Measurements from ENCODE around the gene LZTR1. TPM values are rescaled to one million over a fixed set of nuclear protein-coding genes. Genes with fewer than 3 reads are reported as not detected.
"Not testable (repeated sequence)": the region's sequence is repeated elsewhere in the genome, so short reads cannot be mapped to it uniquely, and the experiment has no call there.

The LZTR1 gene
- total RNA-seq, 4 donors from 2014 or later, result 42.4 to 76.3 (median 57.2) TPM

DNA sequence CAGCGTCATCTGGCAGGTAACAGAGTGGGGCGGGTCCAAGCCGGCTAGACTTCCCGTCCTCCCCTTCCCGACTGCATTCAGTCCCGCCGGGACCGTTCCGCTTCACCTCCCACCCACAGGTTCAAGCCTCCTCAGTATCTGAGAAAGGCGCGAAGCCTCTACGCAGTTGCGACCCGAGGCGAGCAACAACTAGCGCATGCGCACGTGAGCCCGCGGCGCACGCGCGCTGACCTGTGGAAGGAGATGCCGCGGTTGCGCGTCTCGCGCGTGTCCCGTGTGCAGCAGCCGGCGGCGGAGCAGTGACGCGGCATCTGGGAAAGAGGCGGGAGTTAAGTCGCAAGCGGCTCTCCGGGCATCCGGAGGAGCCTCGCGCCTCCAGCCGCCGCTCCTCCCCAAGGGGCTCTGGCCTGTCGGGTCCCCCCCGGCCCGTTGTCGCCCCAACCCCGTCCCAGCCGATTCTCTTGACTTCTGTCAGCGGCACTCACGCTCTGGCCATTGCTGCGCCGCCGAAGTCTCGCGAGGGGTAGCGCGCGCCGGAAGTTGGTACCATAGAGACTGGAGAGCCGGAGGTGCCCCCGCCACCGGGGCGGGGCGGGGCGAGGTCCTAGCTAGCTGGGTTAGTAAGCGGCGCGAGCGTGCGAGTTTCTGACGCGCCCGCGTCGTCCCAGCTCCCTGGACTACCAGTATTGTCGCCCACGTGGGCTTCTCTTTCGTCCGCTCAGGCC is 19.7 kb downstream of the LZTR1 start, which contains the start of gene THAP7:
Gene THAP7, minus strand, starts transcription at position 518 of the 725 bp plus-strand sequence. Its CDS starts 207 bp downstream, at position 311.
- Histone ChIP-seq H3K36me3 (peaks cover 4 to 38% (median 37%) of the 10 kb centered on the region in 4 donors), H3K4me3 (peak within 1 kb of the TSS; percentile 70 to 91 (median 78)), H3K4me1 (peaks cover 31 to 47% (median 37%) of the 10 kb centered on the region in 4 donors), H3K27me3 (no peaks in the 10 kb centered on the region), H3K27ac (replicated peaks in 1 of 4) (peak within 1 kb of the TSS; percentile 98 to 100 (median 99)), H3K9me3 (no peaks in the 10 kb centered on the region)
- intact Hi-C loops (cut with DNase I), result loop anchor here (5.0 kb wide), 1 partner anchor 84 kb away; the partner anchor contains the start of gene CRKL
- WGBS, result 0% methylated on average over 1 of the region's 83 CpGs
- DNase-seq (ENCODE audit: extremely low spot score), result peak; percentile 99
- TF ChIP-seq POLR2AphosphoS5 (IDR thresholded peaks at IDR 0.05) (peak; percentile 95 to 98), POLR2A (IDR thresholded peaks at IDR 0.05; ENCODE audit: low read depth) (peak; percentile 78), EP300 (IDR thresholded peaks at IDR 0.05) (no peak)
- TF ChIP-seq, protein P1, sequence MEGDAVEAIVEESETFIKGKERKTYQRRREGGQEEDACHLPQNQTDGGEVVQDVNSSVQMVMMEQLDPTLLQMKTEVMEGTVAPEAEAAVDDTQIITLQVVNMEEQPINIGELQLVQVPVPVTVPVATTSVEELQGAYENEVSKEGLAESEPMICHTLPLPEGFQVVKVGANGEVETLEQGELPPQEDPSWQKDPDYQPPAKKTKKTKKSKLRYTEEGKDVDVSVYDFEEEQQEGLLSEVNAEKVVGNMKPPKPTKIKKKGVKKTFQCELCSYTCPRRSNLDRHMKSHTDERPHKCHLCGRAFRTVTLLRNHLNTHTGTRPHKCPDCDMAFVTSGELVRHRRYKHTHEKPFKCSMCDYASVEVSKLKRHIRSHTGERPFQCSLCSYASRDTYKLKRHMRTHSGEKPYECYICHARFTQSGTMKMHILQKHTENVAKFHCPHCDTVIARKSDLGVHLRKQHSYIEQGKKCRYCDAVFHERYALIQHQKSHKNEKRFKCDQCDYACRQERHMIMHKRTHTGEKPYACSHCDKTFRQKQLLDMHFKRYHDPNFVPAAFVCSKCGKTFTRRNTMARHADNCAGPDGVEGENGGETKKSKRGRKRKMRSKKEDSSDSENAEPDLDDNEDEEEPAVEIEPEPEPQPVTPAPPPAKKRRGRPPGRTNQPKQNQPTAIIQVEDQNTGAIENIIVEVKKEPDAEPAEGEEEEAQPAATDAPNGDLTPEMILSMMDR (IDR thresholded peaks at IDR 0.05), result no peak

DNA sequence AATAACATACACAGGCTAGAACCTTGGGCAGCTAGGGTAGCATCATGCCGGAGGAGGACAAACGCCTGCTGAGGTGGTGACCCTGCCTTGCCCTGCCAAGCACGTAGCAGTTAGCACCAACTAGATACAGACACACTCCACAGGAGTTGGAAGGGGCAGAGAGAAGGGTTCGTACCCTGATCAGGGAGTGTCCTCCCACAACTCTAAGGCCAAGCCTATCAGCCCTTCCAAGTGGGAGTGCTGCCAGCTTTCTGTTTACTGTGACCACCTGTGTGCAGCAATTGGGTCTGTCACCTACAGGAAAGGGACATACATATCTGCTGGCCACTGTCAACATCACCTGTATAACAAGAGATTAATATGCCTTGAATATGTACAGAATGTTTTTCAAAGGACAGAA is 21.7 kb downstream of the LZTR1 start:
- TF ChIP-seq POLR2AphosphoS5 (IDR thresholded peaks at IDR 0.05), result no peak
- WGBS, result 77% methylated on average over 4 of the region's 4 CpGs
- Histone ChIP-seq H3K36me3 (peaks cover 4 to 19% (median 17%) of the 10 kb centered on the region in 4 donors), H3K9me3 (no peaks in the 10 kb centered on the region), H3K27me3 (no peaks in the 10 kb centered on the region), H3K27ac (replicated peaks in 1 of 4) (peak overlapping the region; percentile 98 to 100 (median 99)), H3K4me3 (no peak overlapping the region), H3K4me1 (peaks cover 31 to 45% (median 37%) of the 10 kb centered on the region in 4 donors)
- no peak for DNase-seq (ENCODE audit: extremely low spot score)
- intact Hi-C loops (cut with DNase I), result loop anchor here (5.0 kb wide), 1 partner anchor 86 kb away; the partner anchor contains the start of gene CRKL

DNA sequence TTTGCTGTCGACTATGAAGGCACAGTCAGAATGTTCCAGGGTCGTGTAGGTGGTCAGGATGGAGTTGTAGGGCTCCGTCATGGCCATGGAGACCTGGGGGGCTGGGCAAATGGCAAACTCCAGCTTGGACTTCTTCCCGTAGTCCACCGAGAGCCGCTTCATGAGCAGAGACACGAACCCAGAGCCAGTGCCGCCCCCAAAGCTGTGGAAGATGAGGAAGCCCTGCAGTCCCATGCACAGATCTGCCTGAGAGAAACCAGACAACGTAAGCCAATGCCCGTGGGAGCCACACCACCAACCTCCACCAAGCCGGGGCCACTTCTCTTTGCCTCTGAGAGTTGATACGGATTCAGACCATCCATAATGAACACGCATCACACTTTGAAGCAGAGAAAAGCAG is 27.1 kb downstream of the LZTR1 start:
- H3K27me3 ChIP-seq; H3K4me3 ChIP-seq; H3K27ac ChIP-seq (replicated peaks in 1 of 4); DNase-seq (ENCODE audit: extremely low spot score); H3K36me3 ChIP-seq; intact Hi-C loops (cut with DNase I); H3K9me3 ChIP-seq; H3K4me1 ChIP-seq: not testable (repeated sequence)
- 94% methylated on average over 10 of the region's 13 CpGs for WGBS

DNA sequence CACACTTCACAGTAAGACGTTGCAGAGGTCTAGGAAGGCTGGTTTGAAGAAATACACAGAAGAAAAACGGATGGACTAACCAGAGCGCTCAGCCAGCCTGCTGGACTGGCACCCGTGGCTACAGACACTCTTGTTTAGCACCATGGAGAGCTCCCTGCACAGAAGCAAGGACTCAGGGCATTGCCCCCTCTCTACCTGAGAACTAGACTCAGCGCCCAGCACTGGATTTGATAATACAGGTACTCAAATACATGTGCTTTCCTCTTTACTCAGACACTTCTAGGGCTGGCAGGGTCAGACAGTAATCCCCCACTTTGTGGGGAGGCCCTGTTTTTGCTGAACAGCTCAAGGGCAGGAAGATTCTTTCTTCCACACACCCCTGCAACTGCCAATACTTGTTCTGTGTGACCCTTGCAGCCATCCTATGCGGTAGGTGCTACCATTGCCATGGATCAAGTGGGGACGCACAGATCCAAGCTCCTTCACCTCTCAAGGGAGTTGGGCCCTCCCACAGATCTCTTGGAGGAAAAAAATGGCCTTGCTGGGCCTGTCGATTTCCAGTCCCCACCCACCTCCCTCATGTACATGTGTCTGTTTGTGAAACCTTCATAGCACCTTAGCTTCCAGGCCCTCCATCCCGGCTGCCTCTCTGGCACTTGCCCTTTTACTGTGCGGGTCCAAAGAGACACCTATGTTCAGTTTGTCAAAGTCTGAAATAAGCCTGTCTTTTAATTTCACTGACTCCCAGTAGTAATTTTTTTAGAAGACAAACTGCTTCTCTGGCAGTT is 27.7 kb downstream of the LZTR1 start:
- no peak for DNase-seq (ENCODE audit: extremely low spot score)
- Histone ChIP-seq H3K4me3 (no peak overlapping the region), H3K27ac (replicated peaks in 1 of 4) (no peak overlapping the region), H3K9me3 (no peaks in the 10 kb centered on the region), H3K27me3 (no peaks in the 10 kb centered on the region), H3K4me1 (peaks cover 11 to 15% (median 13%) of the 10 kb centered on the region in 4 donors), H3K36me3 (no peaks in the 10 kb centered on the region)
- intact Hi-C loops (cut with DNase I), result loop anchor here (10.0 kb wide), 1 partner anchor 45 kb away; the partner anchor contains the start of gene AIFM3
- WGBS, result 59% methylated on average over 10 of the region's 10 CpGs
- TF ChIP-seq, protein P1 (IDR thresholded peaks at IDR 0.05), result no peak
- TF ChIP-seq POLR2AphosphoS5 (IDR thresholded peaks at IDR 0.05) (no peak), EP300 (IDR thresholded peaks at IDR 0.05) (no peak), POLR2A (IDR thresholded peaks at IDR 0.05; ENCODE audit: low read depth) (no peak)

DNA sequence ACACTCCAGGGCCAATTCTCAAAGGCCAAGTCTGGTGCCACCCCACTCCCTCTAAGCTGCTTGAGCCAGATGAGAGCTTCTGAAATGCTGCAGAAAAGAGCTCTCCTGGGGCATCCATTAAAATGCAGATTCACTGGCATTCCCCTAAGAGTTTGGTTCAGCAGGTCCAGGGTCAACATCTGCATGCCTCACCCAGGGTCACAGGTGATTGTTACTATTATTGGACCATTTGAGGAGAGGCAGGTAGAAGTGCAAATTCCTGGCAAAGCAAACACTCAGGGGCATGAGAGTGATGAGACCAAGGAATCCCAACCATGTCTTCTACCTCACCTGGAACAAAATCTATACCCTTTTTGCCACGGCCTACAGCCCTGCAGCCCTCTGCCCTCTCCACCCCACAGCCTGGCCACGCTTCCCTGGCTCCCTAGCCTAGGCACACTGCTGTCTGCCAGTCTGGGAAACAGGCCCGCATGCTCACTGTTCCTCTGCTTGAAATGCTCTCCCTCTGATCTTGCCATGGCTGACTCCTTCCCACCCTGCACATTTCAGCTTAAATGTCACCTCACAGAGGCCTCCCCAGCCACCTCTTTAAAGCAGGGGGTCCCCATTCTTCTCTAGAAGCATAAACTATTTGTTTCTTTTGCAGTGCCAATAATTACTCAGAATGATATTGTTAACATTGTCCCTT is 28.5 kb downstream of the LZTR1 start:
- TF ChIP-seq, protein P1 (IDR thresholded peaks at IDR 0.05), result no peak
- no peak for TF ChIP-seq POLR2A (IDR thresholded peaks at IDR 0.05; ENCODE audit: low read depth)
- no peak for TF ChIP-seq POLR2AphosphoS5 (IDR thresholded peaks at IDR 0.05)
- no peak for TF ChIP-seq EP300 (IDR thresholded peaks at IDR 0.05)
- DNase-seq (ENCODE audit: extremely low spot score), result no peak
- Histone ChIP-seq H3K27ac (replicated peaks in 1 of 4) (no peak overlapping the region), H3K27me3 (no peaks in the 10 kb centered on the region), H3K4me3 (no peak overlapping the region), H3K9me3 (no peaks in the 10 kb centered on the region), H3K4me1 (peaks cover 18 to 23% (median 21%) of the 10 kb centered on the region in 4 donors), H3K36me3 (no peaks in the 10 kb centered on the region)
- 92% methylated on average over 3 of the region's 3 CpGs for WGBS
- intact Hi-C loops (cut with DNase I), result loop anchor here (10.0 kb wide), 1 partner anchor 46 kb away; the partner anchor contains the start of gene AIFM3
